Measurements from ENCODE around the gene NOL4L.

Gene NOL4L

DNA sequence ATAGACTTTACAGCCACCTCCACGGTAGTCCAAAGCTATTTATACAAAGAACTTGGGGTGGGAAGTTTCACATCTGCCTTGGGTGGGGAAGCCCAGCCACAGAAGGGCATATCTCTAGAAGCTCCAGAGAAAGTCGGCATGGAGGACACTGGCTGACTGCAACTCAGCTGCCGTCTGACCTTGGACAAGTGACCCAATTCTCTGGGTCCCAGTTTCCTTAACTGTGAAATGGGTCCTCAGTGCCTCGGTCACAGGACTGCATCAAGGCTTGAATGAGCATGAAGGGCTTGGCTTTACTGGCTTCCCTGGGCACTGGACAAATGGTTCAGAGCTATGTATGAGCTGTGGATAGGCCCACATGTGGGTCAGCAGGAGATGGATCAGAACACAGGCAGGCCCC is 58.6 kb downstream of the NOL4L start:
- no peaks in the 10 kb centered on the region for H3F3A ChIP-seq (ENCODE audit: insufficient read depth, low read length)
- H3K27ac ChIP-seq (ENCODE audit: low read depth, low read length, poor library complexity, severe bottlenecking) = no peak overlapping the region
- no peaks in the 10 kb centered on the region for H3K27me3 ChIP-seq (ENCODE audit: insufficient read depth, low read length)
- H3K4me2 ChIP-seq (ENCODE audit: low read length) = no peak overlapping the region
- peaks cover 18% of the 10 kb centered on the region for H3K4me1 ChIP-seq (ENCODE audit: insufficient read depth, low read length, severe bottlenecking)
- H3K9me2 ChIP-seq (ENCODE audit: low read depth, low read length) = no peaks in the 10 kb centered on the region
- no peak overlapping the region for H2AFZ ChIP-seq (ENCODE audit: low read length)
- no peak overlapping the region for H3K9ac ChIP-seq (ENCODE audit: low read length)
- TF ChIP-seq, protein P1, sequence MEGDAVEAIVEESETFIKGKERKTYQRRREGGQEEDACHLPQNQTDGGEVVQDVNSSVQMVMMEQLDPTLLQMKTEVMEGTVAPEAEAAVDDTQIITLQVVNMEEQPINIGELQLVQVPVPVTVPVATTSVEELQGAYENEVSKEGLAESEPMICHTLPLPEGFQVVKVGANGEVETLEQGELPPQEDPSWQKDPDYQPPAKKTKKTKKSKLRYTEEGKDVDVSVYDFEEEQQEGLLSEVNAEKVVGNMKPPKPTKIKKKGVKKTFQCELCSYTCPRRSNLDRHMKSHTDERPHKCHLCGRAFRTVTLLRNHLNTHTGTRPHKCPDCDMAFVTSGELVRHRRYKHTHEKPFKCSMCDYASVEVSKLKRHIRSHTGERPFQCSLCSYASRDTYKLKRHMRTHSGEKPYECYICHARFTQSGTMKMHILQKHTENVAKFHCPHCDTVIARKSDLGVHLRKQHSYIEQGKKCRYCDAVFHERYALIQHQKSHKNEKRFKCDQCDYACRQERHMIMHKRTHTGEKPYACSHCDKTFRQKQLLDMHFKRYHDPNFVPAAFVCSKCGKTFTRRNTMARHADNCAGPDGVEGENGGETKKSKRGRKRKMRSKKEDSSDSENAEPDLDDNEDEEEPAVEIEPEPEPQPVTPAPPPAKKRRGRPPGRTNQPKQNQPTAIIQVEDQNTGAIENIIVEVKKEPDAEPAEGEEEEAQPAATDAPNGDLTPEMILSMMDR (IDR thresholded peaks at IDR 0.05; ENCODE audit: low read length) = no peak
- no peak for TF ChIP-seq EZH2 (IDR thresholded peaks at IDR 0.05; ENCODE audit: borderline replicate concordance, low read length)
- H3K79me2 ChIP-seq (ENCODE audit: insufficient read depth, low read length) = no peaks in the 10 kb centered on the region
- no peaks in the 10 kb centered on the region for H4K20me1 ChIP-seq (ENCODE audit: insufficient read depth, low read length)
- H3K9me3 ChIP-seq (ENCODE audit: low read length) = no peaks in the 10 kb centered on the region
- no peaks in the 10 kb centered on the region for H3K36me3 ChIP-seq (ENCODE audit: insufficient read depth, low read length)
- H3K4me3 ChIP-seq (ENCODE audit: low read depth, low read length, poor library complexity, severe bottlenecking) = no peak overlapping the region

DNA sequence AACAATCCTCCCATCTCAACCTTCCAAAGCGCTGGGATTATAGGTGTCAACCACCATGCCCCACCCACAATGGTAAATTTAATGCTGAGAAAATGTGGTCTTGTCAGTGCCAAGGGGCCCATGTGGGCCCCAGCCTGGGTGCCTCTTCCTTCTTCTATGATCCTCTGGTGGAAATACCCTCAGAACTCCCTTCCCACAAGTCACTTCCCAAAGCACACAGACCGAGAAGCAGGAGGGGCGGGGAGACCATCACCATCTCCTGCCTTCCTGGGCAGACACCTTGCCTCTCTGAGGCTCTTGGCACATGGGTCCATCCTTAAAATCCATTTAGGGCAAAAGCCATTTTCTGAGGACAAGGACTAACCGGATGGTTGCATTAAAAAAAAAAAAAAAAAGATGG is 59.0 kb downstream of the NOL4L start:
- Histone ChIP-seq H3K9ac (ENCODE audit: low read length) (no peak overlapping the region), H3K4me1 (ENCODE audit: insufficient read depth, low read length, severe bottlenecking) (peaks cover 18% of the 10 kb centered on the region), H3K79me2 (ENCODE audit: insufficient read depth, low read length) (no peaks in the 10 kb centered on the region), H3F3A (ENCODE audit: insufficient read depth, low read length) (no peaks in the 10 kb centered on the region), H3K9me2 (ENCODE audit: low read depth, low read length) (no peaks in the 10 kb centered on the region), H2AFZ (ENCODE audit: low read length) (no peak overlapping the region), H3K27me3 (ENCODE audit: insufficient read depth, low read length) (no peaks in the 10 kb centered on the region), H3K9me3 (ENCODE audit: low read length) (no peaks in the 10 kb centered on the region), H3K27ac (ENCODE audit: low read depth, low read length, poor library complexity, severe bottlenecking) (no peak overlapping the region), H3K4me3 (ENCODE audit: low read depth, low read length, poor library complexity, severe bottlenecking) (no peak overlapping the region), H3K36me3 (ENCODE audit: insufficient read depth, low read length) (no peaks in the 10 kb centered on the region), H4K20me1 (ENCODE audit: insufficient read depth, low read length) (no peaks in the 10 kb centered on the region), H3K4me2 (ENCODE audit: low read length) (no peak overlapping the region)
- TF ChIP-seq, protein P1 (IDR thresholded peaks at IDR 0.05; ENCODE audit: low read length) = no peak
- TF ChIP-seq EZH2 (IDR thresholded peaks at IDR 0.05; ENCODE audit: borderline replicate concordance, low read length) = no peak

DNA sequence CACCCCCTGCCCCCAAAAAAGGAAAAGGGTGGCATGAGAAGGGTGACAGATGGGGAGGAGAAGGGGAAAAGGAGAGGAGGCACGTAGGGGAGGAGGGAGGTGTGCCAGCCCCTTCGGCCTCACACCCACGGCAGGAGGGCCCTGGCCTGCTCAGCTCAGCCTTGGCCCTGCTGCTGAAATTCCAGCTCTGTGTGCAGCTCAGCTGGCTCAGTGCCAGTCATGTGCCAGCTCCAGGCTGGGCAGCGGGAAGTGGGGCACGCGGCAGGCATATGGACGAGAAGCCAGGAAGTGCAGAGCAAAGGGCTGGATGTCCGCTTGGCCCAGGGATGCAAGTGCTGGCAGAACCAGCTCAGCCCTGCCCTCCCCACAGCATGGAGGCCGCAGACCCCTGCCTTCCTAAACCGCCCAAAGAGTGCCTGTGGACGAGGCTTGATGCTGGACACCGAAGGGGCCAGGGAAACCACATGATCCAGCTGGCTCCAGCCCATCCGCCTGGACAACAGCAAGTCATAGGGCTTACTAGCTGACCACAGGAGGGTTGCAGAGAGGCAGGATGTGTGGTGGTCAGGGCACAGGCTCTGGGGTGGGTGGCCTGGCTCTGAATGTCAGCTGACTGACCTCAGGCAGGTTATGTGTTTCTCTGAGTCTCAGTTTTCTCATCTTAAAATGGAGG is 60.2 kb downstream of the NOL4L start:
- no peak overlapping the region for H3K27ac ChIP-seq (ENCODE audit: low read depth, low read length, poor library complexity, severe bottlenecking)
- no peaks in the 10 kb centered on the region for H3K9me3 ChIP-seq (ENCODE audit: low read length)
- no peak overlapping the region for H2AFZ ChIP-seq (ENCODE audit: low read length)
- H3K9ac ChIP-seq (ENCODE audit: low read length) = no peak overlapping the region
- H3K79me2 ChIP-seq (ENCODE audit: insufficient read depth, low read length) = no peaks in the 10 kb centered on the region
- no peak overlapping the region for H3K4me3 ChIP-seq (ENCODE audit: low read depth, low read length, poor library complexity, severe bottlenecking)
- no peaks in the 10 kb centered on the region for H3F3A ChIP-seq (ENCODE audit: insufficient read depth, low read length)
- peaks cover 22% of the 10 kb centered on the region for H3K4me1 ChIP-seq (ENCODE audit: insufficient read depth, low read length, severe bottlenecking)
- no peaks in the 10 kb centered on the region for H3K27me3 ChIP-seq (ENCODE audit: insufficient read depth, low read length)
- TF ChIP-seq EZH2 (IDR thresholded peaks at IDR 0.05; ENCODE audit: borderline replicate concordance, low read length) = no peak
- TF ChIP-seq, protein P1 (IDR thresholded peaks at IDR 0.05; ENCODE audit: low read length) = no peak
- no peaks in the 10 kb centered on the region for H3K36me3 ChIP-seq (ENCODE audit: insufficient read depth, low read length)
- H4K20me1 ChIP-seq (ENCODE audit: insufficient read depth, low read length) = no peaks in the 10 kb centered on the region
- no peak overlapping the region for H3K4me2 ChIP-seq (ENCODE audit: low read length)
- H3K9me2 ChIP-seq (ENCODE audit: low read depth, low read length) = no peaks in the 10 kb centered on the region
